ENCODE results near the gene ERVV-1.

- TF ChIP-seq CTCF (IDR thresholded peaks at IDR 0.05) = no peak
- TF ChIP-seq RAD21 (IDR thresholded peaks at IDR 0.05; ENCODE audit: low read length) = no peak
- no peak; the same call in 1 of the 2 replicates for TF ChIP-seq MAX (IDR thresholded peaks at IDR 0.05; ENCODE audit: low read depth)
- TF ChIP-seq JUND (IDR thresholded peaks at IDR 0.05) = peak; percentile 77
- no peak for TF ChIP-seq POLR2AphosphoS5 (IDR thresholded peaks at IDR 0.05; ENCODE audit: low read depth, low read length)
- no peak for TF ChIP-seq EP300 (IDR thresholded peaks at IDR 0.05; ENCODE audit: borderline replicate concordance in 1 of 2, low read depth in 1 of 2, low read length in 1 of 2)
- TF ChIP-seq ELF1 (IDR thresholded peaks at IDR 0.05) = 0 out of 2 replicates have a peak, but pooled peaks have one; percentile 10
These were observed 22.2 kb upstream of the ERVV-1 start for GRCh38 chr19:52991484-52991883.

Data from SK-N-SH (cell line).